CD1c-positive myeloid dendritic cell (primary cell): Measurements from ENCODE around the gene RGL4.
"Not testable (repeated sequence)": the region's sequence is repeated elsewhere in the genome, so short reads cannot be mapped to it uniquely, and the experiment has no call there.

Experiments
- DNase-seq: peaks from one replicate; pipeline ENCODE4 v3.0.0-alpha.2; 2016; ENCODE audit errors: extremely low spot score

RGL4 gene

DNA sequence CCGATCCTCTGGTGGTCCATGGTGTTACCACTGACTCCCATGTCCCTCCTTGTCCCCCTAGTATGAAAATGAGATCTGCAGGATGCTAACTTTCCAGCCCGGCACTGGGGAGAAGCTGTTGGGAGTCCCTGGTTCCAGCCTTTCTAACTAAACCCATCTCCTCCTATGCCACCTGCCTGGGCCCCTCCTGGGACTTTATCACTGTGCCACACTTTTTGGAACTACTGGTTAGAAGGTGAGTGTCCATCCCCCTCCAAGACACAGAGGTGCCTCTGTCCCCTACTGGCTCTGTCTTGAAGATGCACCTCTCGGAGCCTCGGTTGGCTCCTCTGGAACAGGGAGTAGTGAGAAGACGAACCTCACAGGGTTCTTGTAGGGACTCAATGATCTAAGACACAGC lies at the start of gene RGL4:
Gene RGL4 (plus strand): TSS at position 301 of the 400 bp plus-strand sequence. CDS start 1,018 bp downstream, outside the sequence.
- DNase-seq = no peak

GRCh38 chr22:23646526-23646925 lies 44.3 kb upstream of the RGL4 start:
- not testable (repeated sequence) for DNase-seq

DNA sequence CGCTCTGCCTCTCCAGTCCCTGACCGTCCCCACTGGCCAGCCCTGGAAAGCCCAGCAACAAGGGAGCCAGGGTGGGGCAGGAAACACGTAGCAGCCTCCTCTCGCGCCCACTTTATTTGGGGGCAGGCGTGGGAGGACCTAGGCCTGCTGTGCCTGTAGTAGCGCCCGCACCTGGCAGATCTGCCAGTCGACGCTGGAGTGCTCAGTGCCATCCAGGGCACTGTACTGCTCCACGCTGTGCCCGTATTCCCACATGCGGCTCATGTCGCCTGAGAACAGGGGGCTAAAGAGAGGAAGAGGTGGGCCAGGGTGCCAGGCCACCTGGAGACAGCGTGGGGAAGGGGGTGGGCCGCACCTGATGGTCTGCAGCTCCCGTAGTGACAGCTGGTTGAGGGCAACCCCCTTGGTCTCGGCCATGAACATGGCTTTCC lies 41.7 kb upstream of the RGL4 start:
- no peak for DNase-seq

DNA sequence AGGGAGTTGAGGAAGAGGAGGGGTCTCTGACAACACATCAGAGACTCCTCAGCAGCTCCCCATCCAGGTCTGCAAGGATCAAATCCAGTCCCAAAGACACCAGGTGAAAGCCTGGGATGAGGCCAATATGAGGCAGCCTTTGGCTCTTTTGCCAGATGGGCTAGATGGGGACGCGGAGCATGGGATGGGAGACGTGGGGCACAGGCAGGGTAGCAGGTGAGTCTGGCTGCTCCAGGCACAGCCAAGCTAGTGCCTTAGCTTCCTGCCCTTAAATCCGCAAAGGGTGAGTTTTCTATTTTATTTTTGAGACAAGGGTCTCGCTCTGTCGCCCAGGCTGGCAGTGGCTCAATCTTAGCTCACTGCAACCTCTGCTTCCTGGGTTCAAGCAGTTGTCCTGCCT lies 39.1 kb upstream of the RGL4 start:
- no peak for DNase-seq

GRCh38 chr22:23652286-23652685 lies 38.5 kb upstream of the RGL4 start:
- no peak for DNase-seq

DNA sequence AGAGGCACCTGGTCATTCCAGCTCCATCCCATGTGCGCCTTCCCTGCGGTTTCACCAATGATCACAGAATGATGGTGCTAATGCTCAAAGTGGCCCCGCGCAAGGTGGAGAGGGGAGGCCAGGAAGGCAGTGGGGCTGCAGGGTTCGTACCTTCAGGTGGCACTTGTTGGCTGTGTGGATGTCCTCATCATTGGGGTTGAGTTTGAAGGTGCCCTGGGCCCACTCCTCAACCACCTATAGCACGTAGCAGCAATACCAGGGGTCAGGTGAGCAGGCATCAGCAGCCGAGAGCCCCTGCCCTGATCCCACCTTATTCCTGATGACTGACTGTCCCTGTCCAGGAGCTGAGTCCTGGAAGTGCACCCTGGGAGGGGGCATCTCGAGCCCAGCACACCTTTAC lies 38.1 kb upstream of the RGL4 start:
- no peak for DNase-seq

GRCh38 chr22:23655891-23656475 lies 34.8 kb upstream of the RGL4 start:
- DNase-seq = no peak

- DNase-seq = no peak
These were observed 33.1 kb upstream of the RGL4 start for GRCh38 chr22:23657727-23658126.

GRCh38 chr22:23660381-23660780 lies 30.4 kb upstream of the RGL4 start:
- DNase-seq = not testable (repeated sequence)

GRCh38 chr22:23670378-23671295 lies 20.2 kb upstream of the RGL4 start:
- no peak for DNase-seq

DNA sequence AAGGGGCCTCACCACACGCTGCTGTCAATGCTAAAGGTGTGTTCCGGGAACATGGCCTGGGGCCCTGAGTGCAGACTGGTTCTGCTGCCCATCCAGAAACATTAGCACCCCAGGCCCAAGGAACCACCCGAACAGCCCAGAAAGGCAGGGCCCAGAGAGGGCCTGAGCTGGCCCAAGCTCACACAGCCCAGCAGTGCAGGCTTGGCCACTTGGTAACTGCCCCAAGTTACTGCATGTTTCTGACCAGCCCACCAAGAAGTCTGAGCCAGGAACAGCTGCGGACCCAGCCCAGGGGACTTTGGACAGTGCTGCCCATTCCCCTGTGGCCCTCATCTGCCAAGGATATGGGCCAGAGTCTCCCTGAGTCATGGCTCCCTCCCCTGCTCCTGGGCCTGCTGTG lies 19.4 kb upstream of the RGL4 start:
- DNase-seq = not testable (repeated sequence)

GRCh38 chr22:23672307-23673049 lies 18.3 kb upstream of the RGL4 start:
- DNase-seq = not testable (repeated sequence)

DNA sequence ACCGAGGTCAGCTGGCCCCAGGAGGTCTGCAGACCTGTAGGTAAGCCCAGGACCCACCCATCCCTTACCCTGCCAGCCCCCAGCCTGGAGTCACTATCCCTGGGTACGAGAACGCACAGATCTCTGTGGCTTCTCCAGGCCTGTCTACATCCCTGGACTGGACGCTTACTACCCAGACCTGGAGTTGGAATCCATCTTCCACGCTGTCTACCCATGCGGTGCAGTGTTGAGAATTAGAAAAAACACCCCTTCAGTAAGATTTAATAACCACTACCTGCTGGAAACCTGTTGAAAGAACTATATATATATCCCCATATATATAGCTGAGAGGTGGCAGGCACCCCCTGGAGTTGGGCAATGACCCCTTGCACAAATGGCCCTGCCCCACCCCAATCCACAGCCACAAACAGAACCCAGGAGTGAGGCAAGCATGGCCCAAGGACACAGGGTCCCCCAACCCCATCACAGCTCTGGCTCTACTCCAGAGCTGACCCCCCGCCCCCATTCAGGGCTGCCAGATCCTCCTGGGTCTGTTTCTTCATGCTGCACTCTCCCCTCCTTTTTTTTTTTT lies 17.7 kb upstream of the RGL4 start:
- no peak for DNase-seq

- DNase-seq = no peak
These were observed 16.8 kb upstream of the RGL4 start for GRCh38 chr22:23673826-23674690.

- not testable (repeated sequence) for DNase-seq
These were observed 15.8 kb upstream of the RGL4 start for GRCh38 chr22:23674886-23675501.

- DNase-seq = peak; percentile 5
These were observed 15.1 kb upstream of the RGL4 start for GRCh38 chr22:23675502-23676415.

GRCh38 chr22:23676841-23677700 lies 13.7 kb upstream of the RGL4 start:
- DNase-seq = not testable (repeated sequence)

DNA sequence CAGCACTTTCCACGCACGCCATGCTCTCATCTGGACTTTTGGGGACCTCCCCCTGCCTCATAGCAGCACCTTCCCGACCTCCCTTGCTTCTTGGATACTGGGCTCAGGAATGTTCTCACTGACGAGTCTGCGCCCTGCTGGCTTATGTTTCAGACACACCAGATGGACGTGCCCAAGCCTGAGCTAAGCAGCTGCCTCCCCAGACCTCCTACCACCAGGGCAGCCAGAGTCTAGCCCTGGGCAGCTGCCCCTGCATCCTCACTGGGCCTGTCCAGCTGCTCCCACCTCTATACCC lies 13.2 kb upstream of the RGL4 start:
- no peak for DNase-seq

DNA sequence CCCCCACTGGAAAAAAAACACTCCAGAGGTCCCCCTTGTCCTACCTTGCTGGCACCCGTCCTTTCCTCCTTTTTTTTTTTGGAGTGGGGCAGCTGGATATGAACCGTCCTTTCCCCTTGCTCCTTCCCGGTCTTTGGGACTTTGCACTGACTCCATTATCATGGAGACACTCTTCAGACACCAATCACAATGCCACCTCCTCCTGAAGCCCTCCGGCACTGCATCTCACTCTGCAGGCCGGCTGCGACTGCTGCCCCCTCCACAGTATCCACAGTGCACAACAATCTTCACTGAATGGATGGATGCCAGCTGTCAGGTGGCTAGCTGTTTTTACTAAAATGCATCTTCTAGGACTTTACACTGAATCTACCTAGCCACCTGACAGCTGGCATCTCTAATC lies 12.7 kb upstream of the RGL4 start:
- no peak for DNase-seq
